ENCODE results near the gene RPS4Y2.

Gene RPS4Y2

DNA sequence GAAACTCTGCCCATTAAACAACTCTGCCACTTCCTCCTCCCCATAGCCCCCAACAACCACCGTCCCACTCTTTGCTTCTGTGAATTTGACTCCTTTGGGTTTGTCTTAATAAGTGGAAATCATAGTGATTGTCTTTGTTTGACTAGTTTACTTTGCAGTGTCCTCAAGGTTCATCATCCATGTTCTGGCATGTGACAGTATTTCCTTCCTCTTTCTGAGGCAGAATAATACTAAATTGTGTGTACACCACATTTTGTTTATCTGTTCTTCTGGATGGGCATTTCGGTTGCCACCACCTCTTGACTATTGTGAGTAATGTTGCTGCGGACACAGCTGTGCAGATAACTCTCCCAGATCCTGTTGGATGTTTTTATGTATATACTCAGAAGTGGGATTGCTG lies 14.8 kb downstream of the RPS4Y2 start:
- Histone ChIP-seq H3K4me3 (ENCODE audit: insufficient read depth, low read length, poor library complexity, severe bottlenecking) (no peak overlapping the region), H2AFZ (ENCODE audit: low read depth, low read length, severe bottlenecking) (no peak overlapping the region), H3K9me3 (ENCODE audit: insufficient read depth, low read length) (no peaks in the 10 kb centered on the region), H3K36me3 (ENCODE audit: low read length) (no peaks in the 10 kb centered on the region), H3F3A (ENCODE audit: insufficient read depth) (no peaks in the 10 kb centered on the region), H4K20me1 (ENCODE audit: low read depth, low read length) (no peaks in the 10 kb centered on the region), H3K9ac (ENCODE audit: low read length) (no peak overlapping the region), H3K4me2 (ENCODE audit: low read depth, low read length, poor library complexity, severe bottlenecking) (no peak overlapping the region), H3K9me2 (replicated peaks; ENCODE audit: insufficient read depth, low read length) (no peaks in the 10 kb centered on the region), H3K27me3 (ENCODE audit: low read length) (no peaks in the 10 kb centered on the region), H3K27ac (ENCODE audit: low read depth, low read length) (no peak overlapping the region), H3K79me2 (ENCODE audit: insufficient read depth, low read length) (no peaks in the 10 kb centered on the region)
- TF ChIP-seq, protein P1, sequence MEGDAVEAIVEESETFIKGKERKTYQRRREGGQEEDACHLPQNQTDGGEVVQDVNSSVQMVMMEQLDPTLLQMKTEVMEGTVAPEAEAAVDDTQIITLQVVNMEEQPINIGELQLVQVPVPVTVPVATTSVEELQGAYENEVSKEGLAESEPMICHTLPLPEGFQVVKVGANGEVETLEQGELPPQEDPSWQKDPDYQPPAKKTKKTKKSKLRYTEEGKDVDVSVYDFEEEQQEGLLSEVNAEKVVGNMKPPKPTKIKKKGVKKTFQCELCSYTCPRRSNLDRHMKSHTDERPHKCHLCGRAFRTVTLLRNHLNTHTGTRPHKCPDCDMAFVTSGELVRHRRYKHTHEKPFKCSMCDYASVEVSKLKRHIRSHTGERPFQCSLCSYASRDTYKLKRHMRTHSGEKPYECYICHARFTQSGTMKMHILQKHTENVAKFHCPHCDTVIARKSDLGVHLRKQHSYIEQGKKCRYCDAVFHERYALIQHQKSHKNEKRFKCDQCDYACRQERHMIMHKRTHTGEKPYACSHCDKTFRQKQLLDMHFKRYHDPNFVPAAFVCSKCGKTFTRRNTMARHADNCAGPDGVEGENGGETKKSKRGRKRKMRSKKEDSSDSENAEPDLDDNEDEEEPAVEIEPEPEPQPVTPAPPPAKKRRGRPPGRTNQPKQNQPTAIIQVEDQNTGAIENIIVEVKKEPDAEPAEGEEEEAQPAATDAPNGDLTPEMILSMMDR (IDR thresholded peaks at IDR 0.05; ENCODE audit: insufficient read depth, low read length, poor library complexity, severe bottlenecking), result no peak
- no peak for TF ChIP-seq EZH2phosphoT487 (conservative IDR thresholded peaks at IDR 0.05; ENCODE audit: low read length)

DNA sequence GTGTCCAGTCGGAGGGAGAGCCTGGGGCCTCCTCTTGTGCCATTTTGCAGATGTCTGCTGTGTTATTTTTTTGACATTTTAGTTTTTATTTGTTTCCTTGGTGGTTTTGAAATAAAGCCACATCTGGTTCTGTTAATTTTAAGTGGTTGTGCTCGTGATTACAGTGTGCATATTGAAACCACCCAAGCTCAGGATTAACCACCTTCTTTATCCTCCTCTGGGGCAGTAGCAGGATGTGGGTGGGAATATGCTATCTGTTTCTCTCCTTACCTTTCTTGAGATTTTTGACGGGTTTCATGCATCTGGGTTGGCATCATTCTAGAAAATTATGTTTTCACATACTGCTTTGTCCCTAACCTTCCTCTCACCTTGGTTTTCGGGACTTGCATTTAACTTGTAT lies 20.2 kb downstream of the RPS4Y2 start:
- Histone ChIP-seq H3K9me2 (replicated peaks; ENCODE audit: insufficient read depth, low read length) (no peaks in the 10 kb centered on the region), H3K4me2 (ENCODE audit: low read depth, low read length, poor library complexity, severe bottlenecking) (no peak overlapping the region)

DNA sequence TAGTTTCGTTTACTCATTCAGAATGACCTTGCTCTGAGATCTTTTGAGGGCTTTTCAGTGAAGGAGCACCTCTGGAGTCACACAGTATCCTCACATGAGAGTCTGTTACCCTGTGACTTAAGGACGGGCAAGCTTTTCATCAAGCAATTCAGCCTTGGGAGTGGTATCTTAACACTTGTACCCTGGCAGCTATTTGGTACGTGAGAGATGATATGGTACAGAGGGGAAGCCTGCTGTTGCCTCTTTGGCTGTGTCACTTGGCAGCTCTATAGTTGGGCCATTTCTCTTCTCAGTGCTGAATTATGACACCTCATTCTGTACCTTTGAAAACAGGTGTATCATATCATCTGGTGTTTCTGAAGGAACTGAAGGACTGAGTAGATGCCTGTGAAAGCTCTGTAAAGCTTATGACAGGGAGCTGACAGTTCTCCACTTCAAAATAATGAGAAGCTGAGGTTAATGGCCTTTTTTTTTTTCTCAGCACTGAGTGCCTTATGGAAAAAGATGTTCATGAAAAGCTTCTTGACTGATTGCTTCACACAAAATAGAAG lies 24.3 kb downstream of the RPS4Y2 start:
- TF ChIP-seq, protein P1 (IDR thresholded peaks at IDR 0.05; ENCODE audit: insufficient read depth, low read length, poor library complexity, severe bottlenecking), result no peak
- no peak for TF ChIP-seq EZH2phosphoT487 (conservative IDR thresholded peaks at IDR 0.05; ENCODE audit: low read length)

More for the DNA sequence above, 20.2 kb downstream of the RPS4Y2 start:
- no peaks in the 10 kb centered on the region for H4K20me1 ChIP-seq (ENCODE audit: low read depth, low read length)
- no peak overlapping the region for H2AFZ ChIP-seq (ENCODE audit: low read depth, low read length, severe bottlenecking)
- H3K79me2 ChIP-seq (ENCODE audit: insufficient read depth, low read length), result no peaks in the 10 kb centered on the region
- no peaks in the 10 kb centered on the region for H3F3A ChIP-seq (ENCODE audit: insufficient read depth)
- H3K36me3 ChIP-seq (ENCODE audit: low read length), result no peaks in the 10 kb centered on the region
- H3K9ac ChIP-seq (ENCODE audit: low read length), result no peak overlapping the region
- no peak for TF ChIP-seq EZH2phosphoT487 (conservative IDR thresholded peaks at IDR 0.05; ENCODE audit: low read length)
- TF ChIP-seq, protein P1 (IDR thresholded peaks at IDR 0.05; ENCODE audit: insufficient read depth, low read length, poor library complexity, severe bottlenecking), result no peak
- H3K9me3 ChIP-seq (ENCODE audit: insufficient read depth, low read length), result no peaks in the 10 kb centered on the region
- H3K4me3 ChIP-seq (ENCODE audit: insufficient read depth, low read length, poor library complexity, severe bottlenecking), result no peak overlapping the region
- H3K27me3 ChIP-seq (ENCODE audit: low read length), result no peaks in the 10 kb centered on the region
- H3K27ac ChIP-seq (ENCODE audit: low read depth, low read length), result no peak overlapping the region

More for the DNA sequence above, 24.3 kb downstream of the RPS4Y2 start:
- no peaks in the 10 kb centered on the region for H3K9me3 ChIP-seq (ENCODE audit: insufficient read depth, low read length)
- no peaks in the 10 kb centered on the region for H3K9me2 ChIP-seq (replicated peaks; ENCODE audit: insufficient read depth, low read length)
- no peaks in the 10 kb centered on the region for H3K36me3 ChIP-seq (ENCODE audit: low read length)
- no peak overlapping the region for H2AFZ ChIP-seq (ENCODE audit: low read depth, low read length, severe bottlenecking)
- no peaks in the 10 kb centered on the region for H4K20me1 ChIP-seq (ENCODE audit: low read depth, low read length)
- H3K4me2 ChIP-seq (ENCODE audit: low read depth, low read length, poor library complexity, severe bottlenecking), result no peak overlapping the region
- no peak overlapping the region for H3K9ac ChIP-seq (ENCODE audit: low read length)
- H3K79me2 ChIP-seq (ENCODE audit: insufficient read depth, low read length), result no peaks in the 10 kb centered on the region
- no peaks in the 10 kb centered on the region for H3F3A ChIP-seq (ENCODE audit: insufficient read depth)
- H3K27ac ChIP-seq (ENCODE audit: low read depth, low read length), result no peak overlapping the region
- no peaks in the 10 kb centered on the region for H3K27me3 ChIP-seq (ENCODE audit: low read length)
- no peak overlapping the region for H3K4me3 ChIP-seq (ENCODE audit: insufficient read depth, low read length, poor library complexity, severe bottlenecking)
